Hematopoietic multipotent progenitor cell treated with erythropoietin and hydrocortisone succinate and interleukin-3 and kit ligand, for 4 days (in vitro differentiated cells): ENCODE data around the gene ANKLE1.
A peak's percentile ranks its signal among the peaks of the same experiment; 100 is the strongest.

ENCODE experiments used
- DNase-seq: peaks from one replicate; pipeline ENCODE4 v3.0.0-alpha.2; 2015

Gene ANKLE1

DNA sequence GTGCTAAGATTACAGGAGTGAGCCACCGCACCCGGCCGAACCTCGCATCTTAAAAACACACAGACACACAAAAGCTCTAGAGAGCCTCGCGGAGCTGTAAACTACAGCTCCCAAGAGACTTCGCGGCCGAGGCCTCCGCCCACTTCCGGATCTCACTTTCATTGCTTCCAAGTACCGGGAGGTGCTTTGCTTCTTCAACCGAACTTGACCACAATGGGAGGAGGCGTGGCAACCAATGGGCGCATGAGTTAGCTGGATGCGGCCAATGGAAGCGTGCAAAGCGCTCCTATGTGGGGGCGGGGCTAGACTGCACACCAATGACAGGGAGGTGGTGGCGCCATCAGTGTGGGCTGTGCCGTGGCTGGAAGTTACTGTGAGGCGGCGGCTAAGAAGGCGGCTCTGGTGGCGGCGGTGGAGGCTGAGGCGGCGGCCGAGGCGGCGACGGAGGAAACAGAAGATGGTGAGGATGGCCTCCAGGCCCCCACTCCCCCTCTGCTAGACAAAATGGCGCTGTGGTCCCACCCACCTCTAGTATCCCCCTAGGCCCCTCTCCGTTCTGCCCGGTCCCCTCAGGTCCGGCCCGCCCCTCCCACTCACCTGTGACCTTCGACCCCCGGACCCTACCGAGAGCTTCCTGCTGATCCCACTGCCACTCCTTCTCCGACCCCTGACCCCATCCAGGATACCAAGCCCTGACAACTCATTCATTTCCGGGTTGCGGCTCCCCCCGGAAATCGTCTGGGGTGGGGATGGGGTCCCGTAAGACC is 27.7 kb downstream of the ANKLE1 start, which contains the start of gene DDA1:
Gene DDA1 (plus strand): TSS at position 366 of the 767 bp plus-strand sequence. CDS start 92 bp downstream, at position 458.
- DNase-seq = peak; percentile 100

GRCh38 chr19:17309965-17310461 is 28.3 kb downstream of the ANKLE1 start:
- DNase-seq = no peak

GRCh38 chr19:17311455-17312188 is 29.9 kb downstream of the ANKLE1 start:
- no peak for DNase-seq

GRCh38 chr19:17312189-17313113 is 30.8 kb downstream of the ANKLE1 start:
- no peak for DNase-seq

DNA sequence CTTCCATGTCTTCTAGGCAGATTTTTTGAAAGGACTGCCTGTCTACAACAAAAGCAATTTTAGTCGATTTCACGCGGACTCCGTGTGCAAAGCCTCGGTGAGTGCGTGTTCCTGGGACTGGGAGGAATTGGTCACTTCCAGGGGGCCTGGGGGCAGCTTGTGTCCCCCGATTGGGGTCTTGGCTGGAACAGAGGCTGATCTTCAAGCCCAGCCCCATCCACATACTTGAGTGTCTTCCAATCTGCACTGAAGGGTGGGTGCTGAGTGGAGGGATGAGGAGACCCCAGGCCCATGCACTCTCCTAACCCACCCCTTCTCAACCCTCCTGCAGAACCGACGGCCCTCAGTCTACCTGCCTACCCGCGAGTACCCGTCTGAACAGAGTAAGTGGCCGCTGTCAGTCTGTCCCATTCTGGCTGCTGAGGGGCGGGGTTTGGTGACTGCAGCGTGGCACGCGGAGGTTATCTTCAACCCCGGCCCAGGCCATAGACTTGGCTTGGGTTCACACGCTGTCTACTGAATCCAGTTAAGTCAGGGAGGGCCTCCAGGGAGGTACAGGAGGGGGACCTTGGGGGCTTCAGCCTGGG is 32.4 kb downstream of the ANKLE1 start:
- DNase-seq = no peak

GRCh38 chr19:17318966-17319365 is 37.3 kb downstream of the ANKLE1 start:
- DNase-seq = no peak

GRCh38 chr19:17319473-17320238 is 38.0 kb downstream of the ANKLE1 start:
- DNase-seq = no peak

DNA sequence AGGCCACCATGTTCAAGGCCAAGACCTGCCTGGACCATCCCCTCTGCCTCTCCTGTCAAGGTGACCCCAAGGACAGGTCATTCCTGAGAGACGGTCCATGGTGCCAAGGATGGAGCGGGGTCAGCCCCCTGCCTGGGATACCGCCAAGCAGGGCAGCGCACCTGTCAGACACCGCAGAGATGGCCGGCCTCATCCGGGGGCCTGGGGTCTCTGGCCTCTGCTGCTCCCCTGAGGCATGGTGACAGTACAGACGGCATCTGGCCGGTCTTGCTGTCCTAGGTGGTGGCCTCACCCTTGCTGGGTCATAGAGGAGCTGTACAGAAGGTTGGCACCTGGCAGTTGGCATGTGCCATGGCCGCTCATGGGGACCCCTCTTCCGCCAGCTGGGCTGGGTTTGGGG is 38.7 kb downstream of the ANKLE1 start:
- DNase-seq = no peak

DNA sequence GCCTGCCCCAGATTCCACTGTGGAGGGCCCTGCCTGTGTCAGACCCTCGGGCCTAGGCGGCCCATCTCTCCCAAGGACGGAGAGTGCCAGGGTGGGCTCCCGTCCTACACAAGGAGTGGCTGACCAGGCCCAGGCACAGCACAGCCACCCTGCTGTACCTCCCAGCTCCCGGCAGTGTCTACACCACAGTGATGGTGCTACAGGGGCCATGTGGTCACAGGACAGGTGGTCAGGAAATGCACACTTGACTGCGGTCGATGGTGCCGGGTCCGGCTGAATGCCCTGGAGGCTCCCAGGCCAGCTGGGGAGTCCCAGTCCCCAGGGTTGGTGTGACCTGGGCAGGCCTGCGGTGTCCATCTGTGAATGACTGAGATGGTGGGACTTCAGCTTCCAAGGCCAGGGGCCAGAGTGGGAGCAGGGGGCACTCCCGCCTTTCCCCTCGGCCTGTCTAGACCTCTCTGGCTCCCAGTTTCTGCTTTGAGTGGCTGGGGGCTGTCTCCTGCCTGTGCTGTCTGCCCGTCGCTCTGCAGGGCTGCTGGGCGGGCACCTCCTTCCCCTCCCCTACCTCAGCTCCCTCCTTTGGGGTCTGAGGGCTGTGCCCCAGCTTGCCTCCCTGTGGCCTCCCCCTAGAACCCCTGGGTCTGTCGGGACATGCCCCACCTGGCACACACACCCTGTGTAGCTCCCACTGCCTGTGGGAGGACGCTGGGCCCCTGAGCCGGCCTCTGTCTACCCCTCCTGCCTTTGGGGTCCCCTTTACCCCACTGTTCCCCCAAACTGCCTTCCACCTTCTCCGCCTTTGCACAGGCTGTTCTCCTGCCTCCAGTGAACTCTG is 40.2 kb downstream of the ANKLE1 start:
- no peak for DNase-seq

DNA sequence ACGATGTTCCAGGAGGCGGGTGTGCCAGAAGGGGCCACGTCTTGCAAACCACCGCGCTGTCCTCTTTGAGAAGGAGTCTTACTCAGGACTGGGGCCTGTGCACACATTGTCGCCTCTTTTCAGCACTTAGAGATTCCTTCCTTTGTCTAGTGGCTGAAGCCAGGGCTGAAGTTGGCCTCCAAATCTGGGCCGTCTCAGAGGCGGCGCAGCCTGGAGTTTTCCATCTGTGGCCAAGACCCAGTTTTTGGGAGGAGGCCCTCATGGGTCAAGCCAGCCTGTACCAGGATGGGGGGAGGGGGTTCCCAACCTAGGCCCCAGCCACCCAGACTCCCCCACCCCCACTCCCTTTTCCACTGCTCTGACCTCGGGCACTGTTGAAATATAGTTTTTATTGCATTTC is 41.2 kb downstream of the ANKLE1 start:
- no peak for DNase-seq

GRCh38 chr19:17323300-17323963 is 41.7 kb downstream of the ANKLE1 start:
- DNase-seq = no peak

DNA sequence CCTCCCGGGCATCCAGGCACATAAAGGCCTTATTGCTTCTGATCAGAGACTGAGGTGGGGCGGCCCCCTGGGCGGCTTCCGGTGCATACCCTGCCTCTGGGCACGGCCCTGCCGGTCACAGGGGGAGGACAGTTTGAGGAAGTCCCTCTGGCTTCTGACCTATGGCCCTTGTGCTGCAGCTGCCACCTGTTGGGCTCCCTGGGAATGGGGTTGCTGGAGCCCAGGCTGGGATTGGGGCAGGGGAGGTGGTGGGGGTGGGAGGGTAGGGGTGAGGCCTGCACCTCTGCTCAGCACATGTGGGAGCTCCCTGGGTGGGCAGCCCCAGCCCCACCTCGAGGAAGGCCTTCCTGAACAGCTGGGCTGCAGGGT is 42.2 kb downstream of the ANKLE1 start:
- peak; percentile 77 for DNase-seq

DNA sequence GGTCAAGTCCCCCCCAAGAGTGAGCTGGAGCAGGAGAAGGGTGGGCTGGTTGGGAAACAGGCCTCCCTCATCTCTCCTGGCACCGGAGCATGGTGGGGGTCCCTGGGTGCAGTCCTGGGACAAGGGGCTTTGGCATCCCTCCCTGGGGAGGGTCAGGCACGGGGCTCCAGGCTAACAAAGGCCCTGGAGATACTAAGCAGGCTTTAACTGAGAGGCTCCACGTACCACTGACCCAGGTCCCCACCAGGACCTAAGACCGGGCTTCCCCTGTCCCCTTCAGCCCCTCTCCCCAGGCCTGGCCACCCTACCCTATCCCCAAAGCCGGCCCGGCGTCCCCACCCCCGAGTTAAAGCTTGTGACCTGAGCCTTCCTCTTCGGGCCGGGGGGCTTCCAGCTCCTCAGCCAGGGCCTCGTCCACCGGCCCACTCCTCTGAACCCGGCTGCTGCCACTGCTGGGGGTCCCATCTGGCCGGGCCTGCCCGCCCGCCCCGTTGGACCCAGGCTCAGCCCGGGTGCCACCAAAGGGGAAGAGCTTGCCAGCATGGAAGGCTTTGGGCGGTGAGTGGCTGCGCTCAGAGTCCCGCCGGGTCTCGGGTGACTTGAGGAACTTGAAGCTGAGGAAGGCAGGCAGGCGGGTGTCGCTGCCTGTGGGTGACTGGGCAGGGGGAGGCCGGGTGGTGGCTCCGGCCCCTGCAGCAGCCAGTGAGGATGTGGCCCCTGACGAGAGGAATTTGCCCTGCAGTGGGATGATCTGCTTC is 42.8 kb downstream of the ANKLE1 start:
- no peak for DNase-seq

DNA sequence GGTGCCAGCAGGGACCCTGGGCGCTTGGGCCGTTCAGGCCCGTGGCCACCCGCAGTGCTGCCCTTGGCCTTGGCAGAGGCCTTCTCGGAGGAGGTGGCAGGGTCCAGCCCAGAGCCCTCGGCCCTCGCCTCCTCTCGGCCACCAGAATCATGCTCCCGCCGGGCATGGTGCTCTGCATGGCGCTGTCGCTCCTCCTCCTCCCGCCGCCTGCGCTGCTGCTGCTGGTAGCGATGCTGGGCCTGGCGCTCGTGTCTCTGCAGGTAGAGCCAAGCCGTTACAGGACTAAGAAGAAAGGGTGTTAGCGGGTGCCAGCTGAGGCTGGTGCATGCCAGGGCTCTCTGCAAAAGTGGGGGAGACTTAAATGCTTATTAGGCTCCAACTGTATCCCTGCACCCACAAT is 43.4 kb downstream of the ANKLE1 start:
- DNase-seq = no peak

- no peak for DNase-seq
Observed at GRCh38 chr19:17325881-17326594, 44.3 kb downstream of the ANKLE1 start.

DNA sequence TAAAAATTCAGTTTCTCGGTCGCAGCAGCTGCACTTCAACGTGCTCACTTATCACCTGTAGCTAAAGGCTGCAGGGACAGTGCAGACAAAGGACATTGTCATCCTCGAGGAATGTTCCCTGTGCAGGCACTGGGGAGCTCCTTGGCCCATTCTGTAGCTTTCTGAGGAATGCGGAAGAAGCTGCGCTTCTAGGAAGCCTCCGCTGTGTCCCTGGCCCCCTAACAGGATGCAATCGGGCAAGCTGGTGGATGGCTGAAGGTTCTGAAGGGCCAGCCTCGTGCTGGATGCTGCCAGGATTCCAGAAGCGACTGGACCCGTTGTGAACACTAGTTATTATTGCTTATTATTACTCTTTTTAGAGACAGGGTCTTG is 44.9 kb downstream of the ANKLE1 start:
- DNase-seq = no peak

- DNase-seq = no peak
Observed at GRCh38 chr19:17327068-17327653, 45.5 kb downstream of the ANKLE1 start.
